AG04450 (cell line): ENCODE data around the gene CHI3L1. TPM values are rescaled to one million over a fixed set of nuclear protein-coding genes. Genes with fewer than 3 reads are reported as not detected.

Experiments used
- CTCF ChIA-PET: fragments of 300-600, 350-600 bp; formaldehyde crosslinking; extraction: SDS; loops from one replicate; lab custom pipeline; 2022; ENCODE audit warnings: antibody characterized with exemption, inconsistent platforms; lab: Charles Lee
- POLR2A ChIA-PET: fragments of 350-600 bp; formaldehyde crosslinking; extraction: SDS; loops from one replicate; lab custom pipeline; 2021; ENCODE audit warnings: antibody characterized with exemption, inconsistent platforms; lab: Yijun Ruan, JAX
- DNase-seq: peaks from one replicate; pipeline ENCODE4 v3.0.0-alpha.2; 2011; ENCODE audit warnings: low read depth, low spot score
- H3K27ac ChIP-seq: one replicate; pipeline ENCODE4 v1.5.1; 2012; ENCODE audit warnings: low read depth, low read length, control low read depth
- H3K27me3 ChIP-seq: one replicate; pipeline ENCODE4 v1.6.0; 2012; ENCODE audit warnings: low read length; ENCODE audit not compliant: control insufficient read depth, insufficient read depth
- H3K4me3 ChIP-seq: 2 replicates; pipeline ENCODE4 v1.5.1; 2011; ENCODE audit warnings: mild to moderate bottlenecking, low read depth, low read length, control low read depth
- H3K9me3 ChIP-seq: 2 replicates; pipeline ENCODE4 v1.5.1; 2012; ENCODE audit warnings: low read length; ENCODE audit not compliant: control insufficient read depth, insufficient read depth
- polyA plus RNA-seq: library from polyadenylated mRNA; depleted of rRNA; stranded (reverse); fragments of >200 nt; gene quantifications from 2 replicates; pipeline ENCODE4 v1.2.3, GENCODE V29; 2011
- TF ChIP-seq, protein P1 (sequence below): IDR thresholded peaks from 2 replicates; pipeline ENCODE4 v1.5.1; 2011; ENCODE audit warnings: low read depth, low read length, control low read depth, inconsistent platforms

The CHI3L1 gene
- polyA plus RNA-seq, 1 experiment, result 6.4 TPM

GRCh38 chr1:203180611-203181330 lies 5.7 kb downstream of the CHI3L1 start:
- TF ChIP-seq, protein P1, sequence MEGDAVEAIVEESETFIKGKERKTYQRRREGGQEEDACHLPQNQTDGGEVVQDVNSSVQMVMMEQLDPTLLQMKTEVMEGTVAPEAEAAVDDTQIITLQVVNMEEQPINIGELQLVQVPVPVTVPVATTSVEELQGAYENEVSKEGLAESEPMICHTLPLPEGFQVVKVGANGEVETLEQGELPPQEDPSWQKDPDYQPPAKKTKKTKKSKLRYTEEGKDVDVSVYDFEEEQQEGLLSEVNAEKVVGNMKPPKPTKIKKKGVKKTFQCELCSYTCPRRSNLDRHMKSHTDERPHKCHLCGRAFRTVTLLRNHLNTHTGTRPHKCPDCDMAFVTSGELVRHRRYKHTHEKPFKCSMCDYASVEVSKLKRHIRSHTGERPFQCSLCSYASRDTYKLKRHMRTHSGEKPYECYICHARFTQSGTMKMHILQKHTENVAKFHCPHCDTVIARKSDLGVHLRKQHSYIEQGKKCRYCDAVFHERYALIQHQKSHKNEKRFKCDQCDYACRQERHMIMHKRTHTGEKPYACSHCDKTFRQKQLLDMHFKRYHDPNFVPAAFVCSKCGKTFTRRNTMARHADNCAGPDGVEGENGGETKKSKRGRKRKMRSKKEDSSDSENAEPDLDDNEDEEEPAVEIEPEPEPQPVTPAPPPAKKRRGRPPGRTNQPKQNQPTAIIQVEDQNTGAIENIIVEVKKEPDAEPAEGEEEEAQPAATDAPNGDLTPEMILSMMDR, result no peak
- no peak overlapping the region for H3K4me3 ChIP-seq
- no peak for DNase-seq
- H3K27me3 ChIP-seq, result peaks cover 3% of the 10 kb centered on the region
- ChIA-PET POLR2A (no interaction called here), CTCF (no interaction called here)
- H3K9me3 ChIP-seq, result no peaks in the 10 kb centered on the region; the same call in 1 of the 2 replicates
- no peak overlapping the region for H3K27ac ChIP-seq

- H3K4me3 ChIP-seq, result no peak overlapping the region
- no peaks in the 10 kb centered on the region for H3K27me3 ChIP-seq
- H3K9me3 ChIP-seq, result no peaks in the 10 kb centered on the region; the same call in 1 of the 2 replicates
- CTCF ChIA-PET, result interaction anchor here (1.7 kb wide), 1 partner anchor 140 kb away, joined by 5 read pairs; no protein-coding TSS in a partner anchor
- DNase-seq, result no peak
- POLR2A ChIA-PET, result no interaction called here
- no peak overlapping the region for H3K27ac ChIP-seq
- TF ChIP-seq, protein P1, result no peak
Observed at GRCh38 chr1:203179667-203180005, 6.9 kb downstream of the CHI3L1 start.

DNA sequence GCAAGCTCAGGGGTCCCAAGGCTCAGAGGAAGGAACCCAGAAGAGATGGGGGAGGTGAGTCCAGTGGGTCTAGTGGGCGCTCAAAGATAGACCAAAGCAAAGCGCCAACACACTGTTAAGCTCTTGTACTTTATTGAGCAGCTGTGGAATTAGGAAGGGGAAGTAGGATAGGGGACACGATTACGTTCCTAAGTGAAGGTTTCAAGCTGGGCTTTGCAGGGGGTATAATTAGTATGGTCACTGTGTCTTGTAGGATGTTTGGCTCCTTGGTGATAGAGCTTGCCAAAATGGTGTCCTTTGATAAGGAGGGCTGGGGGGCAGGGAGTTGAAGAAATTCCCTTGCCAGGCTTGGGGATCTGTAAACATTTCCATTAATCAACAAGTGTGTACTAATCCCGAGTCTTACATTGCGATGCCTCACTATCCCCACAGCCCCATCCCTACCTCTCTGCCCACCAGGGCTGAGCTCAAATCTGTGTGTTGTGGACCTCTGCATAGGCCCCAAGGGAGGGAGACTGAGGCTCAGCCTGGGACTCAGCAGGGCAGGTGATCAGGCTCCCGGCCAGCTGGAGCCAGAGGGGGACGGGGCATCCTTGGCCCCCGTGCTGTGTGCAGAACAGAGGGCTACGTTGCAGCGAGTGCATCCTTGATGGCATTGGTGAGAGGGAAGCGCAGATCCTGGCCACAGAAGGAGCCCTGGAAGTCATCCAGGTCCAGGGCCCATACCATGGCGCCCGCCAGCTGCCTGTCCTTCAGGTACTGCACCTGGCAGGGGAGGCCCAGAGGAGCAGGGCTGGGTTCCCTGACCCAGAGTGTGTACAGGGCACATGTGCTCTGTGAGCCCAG lies 7.5 kb downstream of the CHI3L1 start:
- CTCF ChIA-PET, result interaction anchor here (1.5 to 1.7 kb wide), 2 partner anchors 90 to 140 kb away, joined by 3 to 5 read pairs; no protein-coding TSS in a partner anchor
- POLR2A ChIA-PET, result no interaction called here
- no peak for DNase-seq

GRCh38 chr1:203178083-203178482 lies 8.4 kb downstream of the CHI3L1 start:
- Histone ChIP-seq H3K4me3 (no peak overlapping the region), H3K27me3 (peaks cover 8% of the 10 kb centered on the region), H3K9me3 (no peaks in the 10 kb centered on the region), H3K27ac (peak overlapping the region; percentile 31)
- CTCF ChIA-PET, result interaction anchor here (1.5 to 1.7 kb wide), 2 partner anchors 91 to 139 kb away, joined by 3 to 5 read pairs; no protein-coding TSS in a partner anchor
- TF ChIP-seq, protein P1, result no peak
- no peak for DNase-seq
- POLR2A ChIA-PET, result no interaction called here

More for the DNA sequence above, 7.5 kb downstream of the CHI3L1 start:
- TF ChIP-seq, protein P1, result no peak
- peaks cover 4% of the 10 kb centered on the region for H3K27me3 ChIP-seq
- H3K9me3 ChIP-seq, result no peaks in the 10 kb centered on the region; the same call in 1 of the 2 replicates
- H3K4me3 ChIP-seq, result no peak overlapping the region
- no peak overlapping the region for H3K27ac ChIP-seq
